WTC11 (cell line): ENCODE data around the gene UGT1A5. TPM values are rescaled to one million over a fixed set of nuclear protein-coding genes. Genes with fewer than 3 reads are reported as not detected.

ENCODE experiments used
- ATAC-seq: fragments of 200-7000 bp; cut with Tn5 transposase; 2 replicates; pipeline ENCODE4 v1.10.0; 2021; ENCODE audit warnings: mild to moderate bottlenecking, moderate library complexity
- CTCF ChIA-PET: fragments of 300-600 bp; sonication (Branson Sonifier 250); formaldehyde crosslinking; loops from one replicate; lab custom pipeline; 2021; ENCODE audit warnings: antibody characterized with exemption; lab: Charles Lee
- POLR2A ChIA-PET: fragments of 350-600 bp; sonication (Branson Sonifier 250); formaldehyde crosslinking; loops from one replicate; lab custom pipeline; 2021; ENCODE audit warnings: antibody characterized with exemption; lab: Charles Lee
- DNase-seq: peaks from one replicate; pipeline ENCODE4 v3.0.0; 2021; ENCODE audit warnings: low spot score
- H3K27ac Mint-ChIP-seq: 2 replicates; pipeline ENCODE4 v1.8.0; 2021; ENCODE audit warnings: mixed read lengths
- H3K27me3 Mint-ChIP-seq: 2 replicates; pipeline ENCODE4 v1.8.0; 2021; ENCODE audit warnings: low read depth, mild to moderate bottlenecking, moderate library complexity, mixed read lengths
- H3K36me3 Mint-ChIP-seq: 2 replicates; pipeline ENCODE4 v1.8.0; 2021; ENCODE audit warnings: mixed read lengths
- H3K4me1 Mint-ChIP-seq: 2 replicates; pipeline ENCODE4 v1.8.0; 2022; ENCODE audit warnings: mixed read lengths
- H3K4me3 Mint-ChIP-seq: 2 replicates; pipeline ENCODE4 v1.8.0; 2021; ENCODE audit warnings: mild to moderate bottlenecking, moderate library complexity, mixed read lengths
- H3K9me3 Mint-ChIP-seq: 2 replicates; pipeline ENCODE4 v1.8.0; 2021; ENCODE audit warnings: mixed read lengths
- AR ChIP-seq: fragments of 250-450 bp; sonication (Bioruptor Pico); IDR thresholded peaks from 2 replicates; pipeline ENCODE4 v1.9.0; 2021; ENCODE audit warnings: mild to moderate bottlenecking
- CBFB ChIP-seq: sonication (generic); formaldehyde crosslinking; IDR thresholded peaks from 2 replicates; pipeline ENCODE4 v1.8.1; 2022; ENCODE audit warnings: mild to moderate bottlenecking, low read depth, missing genetic modification reagents
- FOXP4 ChIP-seq: sonication (generic); formaldehyde crosslinking; IDR thresholded peaks from 2 replicates; pipeline ENCODE4 v1.8.0; 2022; ENCODE audit warnings: mild to moderate bottlenecking, missing genetic modification reagents
- GTF2I ChIP-seq: fragments of 250-450 bp; sonication (Bioruptor Pico); conservative IDR thresholded peaks from 2 replicates; pipeline ENCODE4 v1.4.0; 2021; ENCODE audit warnings: mild to moderate bottlenecking
- HMGXB4 ChIP-seq: sonication (generic); formaldehyde crosslinking; IDR thresholded peaks from 2 replicates; pipeline ENCODE4 v1.8.1; 2023; ENCODE audit warnings: mild to moderate bottlenecking, moderate library complexity, missing genetic modification reagents
- IRF1 ChIP-seq: sonication (generic); formaldehyde crosslinking; IDR thresholded peaks from 2 replicates; pipeline ENCODE4 v1.8.0; 2023; ENCODE audit warnings: missing genetic modification reagents
- MXD4 ChIP-seq: fragments of 250-450 bp; sonication (Bioruptor Pico); IDR thresholded peaks from 2 replicates; pipeline ENCODE4 v1.8.0; 2021; ENCODE audit warnings: mild to moderate bottlenecking, moderate library complexity, borderline replicate concordance
- MYBL2 ChIP-seq: sonication (generic); formaldehyde crosslinking; IDR thresholded peaks from 2 replicates; pipeline ENCODE4 v1.8.1; 2023; ENCODE audit warnings: mild to moderate bottlenecking, moderate library complexity, missing genetic modification reagents
- NFE2L1 ChIP-seq: sonication (generic); formaldehyde crosslinking; IDR thresholded peaks from 2 replicates; pipeline ENCODE4 v1.8.1; 2023; ENCODE audit warnings: missing genetic modification reagents
- NR1H2 ChIP-seq: sonication (generic); formaldehyde crosslinking; IDR thresholded peaks from 2 replicates; pipeline ENCODE4 v1.9.0; 2021; ENCODE audit warnings: mild to moderate bottlenecking, moderate library complexity, missing genetic modification reagents
- PREB ChIP-seq: sonication (generic); formaldehyde crosslinking; IDR thresholded peaks from 2 replicates; pipeline ENCODE4 v1.8.1; 2022; ENCODE audit warnings: mild to moderate bottlenecking, missing genetic modification reagents, moderate library complexity, borderline replicate concordance
- SOX15 ChIP-seq: fragments of 250-450 bp; sonication (Bioruptor Pico); IDR thresholded peaks from 2 replicates; pipeline ENCODE4 v1.9.0; 2021; ENCODE audit warnings: mild to moderate bottlenecking
- SP1 ChIP-seq: sonication (generic); formaldehyde crosslinking; conservative IDR thresholded peaks from 2 replicates; pipeline ENCODE4 v1.8.1; 2022; ENCODE audit warnings: missing genetic modification reagents
- USF1 ChIP-seq: sonication (generic); formaldehyde crosslinking; IDR thresholded peaks from 2 replicates; pipeline ENCODE4 v1.8.0; 2022; ENCODE audit warnings: mild to moderate bottlenecking, missing genetic modification reagents
- USF2 ChIP-seq: sonication (generic); formaldehyde crosslinking; IDR thresholded peaks from 2 replicates; pipeline ENCODE4 v1.8.1; 2023; ENCODE audit warnings: mild to moderate bottlenecking, missing genetic modification reagents, moderate library complexity
- ZNF263 ChIP-seq: sonication (generic); formaldehyde crosslinking; IDR thresholded peaks from 2 replicates; pipeline ENCODE4 v1.8.1; 2022; ENCODE audit warnings: low read depth, mild to moderate bottlenecking, moderate library complexity, missing genetic modification reagents
- ZNF416 ChIP-seq: fragments of 250-450 bp; sonication (Bioruptor Pico); IDR thresholded peaks from 2 replicates; pipeline ENCODE4 v1.9.0; 2021; ENCODE audit warnings: mild to moderate bottlenecking, inconsistent platforms
- total RNA-seq: library from RNA; stranded (reverse); gene quantifications from 3 replicates; pipeline ENCODE4 v1.2.3, GENCODE V29; 2021

The UGT1A5 gene
- total RNA-seq, 1 experiment from 2014 or later = not detected

GRCh38 chr2:233821709-233822100, 109.0 kb downstream of the UGT1A5 start (continued):
- TF ChIP-seq FOXP4 (no peak), IRF1 (CRISPR knock-in tag) (no peak), CBFB (CRISPR knock-in tag) (no peak), GTF2I (CRISPR knock-in tag) (no peak)
- TF ChIP-seq, all 79 proteins: peak for 0

- TF ChIP-seq NFE2L1 (CRISPR knock-in tag) = no peak
- TF ChIP-seq PREB (CRISPR knock-in tag) = no peak
- no peak for TF ChIP-seq SOX15
- no peak for TF ChIP-seq USF1 (CRISPR knock-in tag)
- no peak for TF ChIP-seq USF2
- TF ChIP-seq SP1 (CRISPR knock-in tag) = no peak
- no peak for TF ChIP-seq FOXP4
- TF ChIP-seq MXD4 = no peak
- no peak for TF ChIP-seq ZNF416 (CRISPR knock-in tag)
- TF ChIP-seq MYBL2 (CRISPR knock-in tag) = no peak
- no peak for TF ChIP-seq HMGXB4
- no peak for TF ChIP-seq NR1H2 (CRISPR knock-in tag)
- TF ChIP-seq CBFB (CRISPR knock-in tag) = no peak
- no peak for TF ChIP-seq AR (CRISPR knock-in tag)
- TF ChIP-seq ZNF263 (CRISPR knock-in tag) = no peak
- TF ChIP-seq, all 79 proteins: peak for 0
- Mint-ChIP-seq H3K27me3 (no peaks in the 10 kb centered on the region), H3K36me3 (no peaks in the 10 kb centered on the region), H3K4me1 (peaks cover 5% of the 10 kb centered on the region; the same call in 1 of the 2 replicates), H3K9me3 (peaks cover 4% of the 10 kb centered on the region; the same call in 1 of the 2 replicates), H3K4me3 (no peak overlapping the region), H3K27ac (no peak overlapping the region)
- ChIA-PET POLR2A (no interaction called here), CTCF (no interaction called here)
- ATAC-seq (no peak), DNase-seq (no peak)
These were observed 109.5 kb downstream of the UGT1A5 start for GRCh38 chr2:233822101-233822771.
